Upper lobe of left lung (tissue), 6 donors: ENCODE data around the gene PTPRN2. TPM values are rescaled to one million over a fixed set of nuclear protein-coding genes. Genes with fewer than 3 reads are reported as not detected.

Source experiments
- ATAC-seq, 2 donors: fragments of 200-7000 bp; cut with Tn5 transposase; one replicate each; pipeline ENCODE4 v1.9.1; 2022; ENCODE audit warnings: mild to moderate bottlenecking in 2 of 2, moderate library complexity in 2 of 2; ENCODE audit not compliant: low FRiP score in 2 of 2
- DNase-seq, 2 donors: peaks; one replicate each; pipeline ENCODE4 v3.0.0-alpha.2; 2019 to 2020
- H3K27ac ChIP-seq, 4 donors: fragments of 200-600 bp; sonication (generic); one replicate each; pipeline ENCODE4 v1.5.1; 2016 to 2019
- H3K27me3 ChIP-seq, 4 donors: fragments of 200-600 bp; sonication (generic); one replicate each; pipeline ENCODE4 v1.5.1; 2017 to 2019
- H3K36me3 ChIP-seq, 4 donors: fragments of 200-600 bp; sonication (generic); one replicate each; pipeline ENCODE4 v1.5.1; 2016 to 2019
- H3K4me1 ChIP-seq, 4 donors: fragments of 200-600 bp; sonication (generic); one replicate each; pipeline ENCODE4 v1.5.1; 2018 to 2019
- H3K4me3 ChIP-seq, 4 donors: fragments of 200-600 bp; sonication (generic); one replicate each; pipeline ENCODE4 v1.5.1; 2017 to 2019; ENCODE audit warnings: mild to moderate bottlenecking in 2 of 4, moderate library complexity in 1 of 4
- H3K9me3 ChIP-seq, 4 donors: fragments of 200-600 bp; sonication (generic); one replicate each; pipeline ENCODE4 v1.5.1; 2018 to 2019
- EP300 ChIP-seq, 4 donors: sonication (generic); formaldehyde crosslinking; IDR thresholded peaks; one replicate each; pipeline ENCODE4 v1.5.1; 2017; ENCODE audit warnings: antibody characterized with exemption in 4 of 4, control low read depth in 2 of 4
- POLR2A ChIP-seq, 4 donors: fragments of 450-650 bp; IDR thresholded peaks; one replicate each; pipeline ENCODE4 v1.5.1; 2016 to 2017; ENCODE audit warnings: antibody characterized with exemption in 4 of 4, mild to moderate bottlenecking in 2 of 4
- POLR2AphosphoS5 ChIP-seq, 2 donors: sonication (generic); formaldehyde crosslinking; IDR thresholded peaks; one replicate each; pipeline ENCODE4 v1.5.1; 2017; ENCODE audit warnings: antibody characterized with exemption in 2 of 2
- WGBS, 2 donors: methylation state at CpG; one replicate each; pipeline ENCODE4 v1.1.5; 2017 to 2018; 5-methylcytosine and 5-hydroxymethylcytosine counted together
- total RNA-seq, 6 donors: library from RNA; depleted of rRNA in 4 of 6; stranded (reverse); fragments of >200 nt in 4 of 6; gene quantifications; one replicate each; pipeline versions ENCODE4 v1.1.0 to v1.2.1, GENCODE V29; 2016 to 2021
- TF ChIP-seq, protein P1 (sequence below), 6 experiments: fragments of 450-650 bp in 4 of 6; fragments of 200-600 bp in 2 of 6; sonication (generic) in 2 of 6; IDR thresholded peaks; one replicate each; pipeline ENCODE4 v1.5.1; 2016 to 2019; ENCODE audit warnings: antibody characterized with exemption in 6 of 6
- donor health status: DM: no; HTN: no; CAD: no; lungs with moderate emphysema.
- donor health status: DM: no; HTN: yes; CAD: no; lungs with severe emphysema.

The PTPRN2 gene
- total RNA-seq, 6 donors from 2014 or later, result 3.3 to 7.9 (median 5.2) TPM

DNA sequence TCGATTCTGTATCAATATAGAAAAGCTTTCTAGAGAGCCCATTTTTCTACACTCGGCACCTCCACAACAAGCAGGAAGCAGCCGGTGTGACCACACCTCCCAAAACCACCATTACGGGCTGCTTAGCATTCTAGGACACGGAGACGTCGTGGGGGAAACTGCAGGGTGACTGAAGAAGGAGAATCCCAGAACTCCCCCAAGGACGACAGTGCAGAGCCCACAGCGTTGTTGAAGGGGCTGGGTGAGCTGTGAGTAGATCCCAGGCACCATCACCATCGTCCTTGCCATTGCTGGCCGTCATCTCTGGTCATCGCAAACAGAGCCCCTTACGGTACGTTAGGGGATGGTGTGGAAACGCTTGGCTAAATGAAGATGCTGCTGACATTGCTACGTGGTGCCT, 351.8 kb downstream of the PTPRN2 start:
- DNase-seq (no peak), ATAC-seq (no peak)
- Histone ChIP-seq H3K36me3 (no peaks in the 10 kb centered on the region), H3K27ac (no peak overlapping the region), H3K9me3 (no peaks in the 10 kb centered on the region), H3K4me1 (no peaks in the 10 kb centered on the region), H3K27me3 (no peaks in the 10 kb centered on the region), H3K4me3 (no peak overlapping the region)
- WGBS, 2 donors, result 83 to 89% methylated on average over 14 to 16 of the region's 16 CpGs
- TF ChIP-seq POLR2A (IDR thresholded peaks at IDR 0.05) (no peak), EP300 (IDR thresholded peaks at IDR 0.05) (no peak), POLR2AphosphoS5 (IDR thresholded peaks at IDR 0.05) (no peak)
- TF ChIP-seq, protein P1, sequence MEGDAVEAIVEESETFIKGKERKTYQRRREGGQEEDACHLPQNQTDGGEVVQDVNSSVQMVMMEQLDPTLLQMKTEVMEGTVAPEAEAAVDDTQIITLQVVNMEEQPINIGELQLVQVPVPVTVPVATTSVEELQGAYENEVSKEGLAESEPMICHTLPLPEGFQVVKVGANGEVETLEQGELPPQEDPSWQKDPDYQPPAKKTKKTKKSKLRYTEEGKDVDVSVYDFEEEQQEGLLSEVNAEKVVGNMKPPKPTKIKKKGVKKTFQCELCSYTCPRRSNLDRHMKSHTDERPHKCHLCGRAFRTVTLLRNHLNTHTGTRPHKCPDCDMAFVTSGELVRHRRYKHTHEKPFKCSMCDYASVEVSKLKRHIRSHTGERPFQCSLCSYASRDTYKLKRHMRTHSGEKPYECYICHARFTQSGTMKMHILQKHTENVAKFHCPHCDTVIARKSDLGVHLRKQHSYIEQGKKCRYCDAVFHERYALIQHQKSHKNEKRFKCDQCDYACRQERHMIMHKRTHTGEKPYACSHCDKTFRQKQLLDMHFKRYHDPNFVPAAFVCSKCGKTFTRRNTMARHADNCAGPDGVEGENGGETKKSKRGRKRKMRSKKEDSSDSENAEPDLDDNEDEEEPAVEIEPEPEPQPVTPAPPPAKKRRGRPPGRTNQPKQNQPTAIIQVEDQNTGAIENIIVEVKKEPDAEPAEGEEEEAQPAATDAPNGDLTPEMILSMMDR (IDR thresholded peaks at IDR 0.05), result no peak

DNA sequence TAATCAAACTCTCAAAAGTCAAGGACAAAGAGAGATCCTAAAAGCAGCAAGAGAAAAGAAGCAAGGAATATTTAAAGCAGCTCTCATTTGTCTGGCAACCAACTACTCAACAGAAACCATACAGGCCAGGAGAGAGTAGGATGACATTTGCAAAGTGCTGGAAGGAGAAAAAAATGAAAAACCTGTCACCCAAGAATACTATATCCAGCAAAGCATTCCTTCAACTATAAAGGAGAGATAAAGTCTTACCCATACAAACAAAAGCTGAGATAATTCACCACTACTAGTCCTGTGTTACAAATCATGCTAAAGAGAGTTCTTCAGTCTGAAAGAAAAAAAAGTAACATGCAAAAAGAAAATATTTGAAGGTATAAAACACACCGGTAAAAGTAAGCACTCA, 357.7 kb downstream of the PTPRN2 start:
- ATAC-seq (no peak), DNase-seq (no peak)
- no peak overlapping the region for H3K27ac ChIP-seq
- WGBS, 2 donors, result 93 to 96% methylated on average over 1 of the region's 1 CpG
- peaks cover 0 to 9% (median 2%) of the 10 kb centered on the region in 4 donors for H3K9me3 ChIP-seq
- no peaks in the 10 kb centered on the region for H3K27me3 ChIP-seq
- TF ChIP-seq, protein P1 (IDR thresholded peaks at IDR 0.05), result no peak
- TF ChIP-seq EP300 (IDR thresholded peaks at IDR 0.05), result no peak
- no peak for TF ChIP-seq POLR2AphosphoS5 (IDR thresholded peaks at IDR 0.05)
- TF ChIP-seq POLR2A (IDR thresholded peaks at IDR 0.05), result no peak
- H3K4me1 ChIP-seq, result no peaks in the 10 kb centered on the region
- no peaks in the 10 kb centered on the region for H3K36me3 ChIP-seq
- H3K4me3 ChIP-seq, result no peak overlapping the region

DNA sequence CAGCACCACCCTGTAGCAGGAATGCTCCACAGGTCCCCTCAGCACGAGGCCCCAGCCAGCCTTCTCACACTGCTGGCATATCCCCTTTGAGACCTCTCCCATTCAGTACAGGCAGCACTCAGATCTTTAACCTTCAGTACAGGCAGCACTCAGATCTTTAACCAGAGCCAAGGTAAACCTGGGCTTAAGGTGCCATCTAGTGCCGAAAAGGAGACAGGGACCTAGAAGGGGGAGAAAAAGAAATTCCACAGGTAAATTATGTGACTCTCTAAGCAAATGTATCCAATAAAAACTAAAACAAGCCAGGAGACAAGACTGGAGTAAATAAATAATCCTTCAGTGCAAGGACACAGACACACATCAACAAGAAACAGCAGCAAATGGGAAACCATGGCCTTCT, 358.6 kb downstream of the PTPRN2 start:
- H3K27ac ChIP-seq, result no peak overlapping the region
- H3K4me1 ChIP-seq, result no peaks in the 10 kb centered on the region
- H3K9me3 ChIP-seq, result peaks cover 0 to 9% (median 2%) of the 10 kb centered on the region in 4 donors
- ATAC-seq, result no peak
- TF ChIP-seq POLR2A (IDR thresholded peaks at IDR 0.05) (no peak), POLR2AphosphoS5 (IDR thresholded peaks at IDR 0.05) (no peak), EP300 (IDR thresholded peaks at IDR 0.05) (no peak)
- TF ChIP-seq, protein P1 (IDR thresholded peaks at IDR 0.05), result no peak
- no peaks in the 10 kb centered on the region for H3K27me3 ChIP-seq
- no peak overlapping the region for H3K4me3 ChIP-seq
- DNase-seq, result no peak
- H3K36me3 ChIP-seq, result no peaks in the 10 kb centered on the region
- 36 to 63% methylated on average over 2 of the region's 2 CpGs for WGBS, 2 donors

DNA sequence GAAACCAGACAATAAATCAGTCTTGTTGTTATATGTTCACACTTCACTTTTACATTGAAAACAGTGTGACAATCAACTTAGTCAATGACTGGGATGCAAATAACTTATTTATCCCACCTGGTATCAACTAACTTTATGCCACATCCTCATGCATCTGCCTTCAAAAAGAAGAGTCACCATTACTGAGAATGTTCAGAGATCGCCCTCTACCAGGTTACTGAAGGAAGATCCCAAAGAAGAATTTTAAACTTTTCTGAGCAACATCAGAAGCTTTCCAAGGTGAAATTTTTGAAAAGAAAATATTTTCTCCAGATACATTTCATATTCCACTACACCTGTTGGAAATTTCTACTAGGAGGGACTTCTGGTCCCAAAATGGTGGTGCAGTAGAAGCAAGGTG, 359.5 kb downstream of the PTPRN2 start:
- H3K27me3 ChIP-seq, result no peaks in the 10 kb centered on the region
- no peak for ATAC-seq
- H3K27ac ChIP-seq, result no peak overlapping the region
- H3K4me3 ChIP-seq, result no peak overlapping the region
- no peaks in the 10 kb centered on the region for H3K4me1 ChIP-seq
- no peak for DNase-seq
- 80% methylated on average over 1 of the region's 1 CpG for WGBS, 2 donors
- TF ChIP-seq EP300 (IDR thresholded peaks at IDR 0.05), result no peak
- TF ChIP-seq POLR2A (IDR thresholded peaks at IDR 0.05), result no peak
- no peak for TF ChIP-seq POLR2AphosphoS5 (IDR thresholded peaks at IDR 0.05)
- TF ChIP-seq, protein P1 (IDR thresholded peaks at IDR 0.05), result no peak
- H3K9me3 ChIP-seq, result peaks cover 0 to 9% (median 2%) of the 10 kb centered on the region in 4 donors
- H3K36me3 ChIP-seq, result no peaks in the 10 kb centered on the region

DNA sequence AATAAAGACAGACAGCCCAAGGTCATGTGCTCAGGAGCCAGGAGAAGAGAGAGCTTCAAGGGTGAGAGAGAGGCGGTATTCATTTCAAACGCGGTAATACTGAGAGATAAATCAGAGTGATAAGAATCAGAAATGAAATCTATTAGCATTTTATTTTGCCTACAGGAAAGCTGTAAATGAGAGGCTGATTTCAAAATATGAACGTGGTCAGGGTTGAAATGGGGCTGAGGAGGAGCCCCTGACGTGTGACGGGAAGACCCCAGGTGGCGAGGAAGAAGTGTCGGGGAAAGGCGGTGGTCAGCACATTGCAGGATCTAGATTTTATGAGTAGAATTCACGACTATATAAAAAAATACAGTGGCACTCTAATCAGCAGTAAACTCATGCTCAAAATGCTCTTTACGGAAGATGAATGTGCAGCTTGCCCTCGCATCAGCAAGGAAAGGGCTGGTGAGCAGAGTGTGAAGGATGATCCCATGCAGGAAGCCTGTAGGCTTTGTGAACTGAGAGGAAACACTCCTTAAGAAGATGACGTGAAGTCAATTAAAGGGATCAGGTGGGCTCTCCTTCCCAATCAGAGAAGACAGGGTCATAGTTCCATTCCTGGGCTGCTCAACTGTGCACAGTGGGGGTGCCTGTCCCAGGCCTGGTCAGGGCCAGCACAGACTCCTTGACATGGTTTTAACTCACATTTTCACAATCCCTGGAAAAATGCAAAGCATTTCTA, 360.2 kb downstream of the PTPRN2 start:
- WGBS, 2 donors, result 80 to 86% methylated on average over 12 to 13 of the region's 13 CpGs
- no peak for TF ChIP-seq EP300 (IDR thresholded peaks at IDR 0.05)
- no peak for DNase-seq
- H3K36me3 ChIP-seq, result no peaks in the 10 kb centered on the region
- H3K4me3 ChIP-seq, result no peak overlapping the region
- no peak for ATAC-seq
- no peaks in the 10 kb centered on the region for H3K27me3 ChIP-seq
- no peaks in the 10 kb centered on the region for H3K4me1 ChIP-seq
- H3K27ac ChIP-seq, result no peak overlapping the region
- H3K9me3 ChIP-seq, result peaks cover 0 to 9% (median 2%) of the 10 kb centered on the region in 4 donors
